Measurements from ENCODE around the gene CYP19A1. TPM values are rescaled to one million over a fixed set of nuclear protein-coding genes. Genes with fewer than 3 reads are reported as not detected.

The CYP19A1 gene
- total RNA-seq, 1 experiment from 2014 or later: not detected

DNA sequence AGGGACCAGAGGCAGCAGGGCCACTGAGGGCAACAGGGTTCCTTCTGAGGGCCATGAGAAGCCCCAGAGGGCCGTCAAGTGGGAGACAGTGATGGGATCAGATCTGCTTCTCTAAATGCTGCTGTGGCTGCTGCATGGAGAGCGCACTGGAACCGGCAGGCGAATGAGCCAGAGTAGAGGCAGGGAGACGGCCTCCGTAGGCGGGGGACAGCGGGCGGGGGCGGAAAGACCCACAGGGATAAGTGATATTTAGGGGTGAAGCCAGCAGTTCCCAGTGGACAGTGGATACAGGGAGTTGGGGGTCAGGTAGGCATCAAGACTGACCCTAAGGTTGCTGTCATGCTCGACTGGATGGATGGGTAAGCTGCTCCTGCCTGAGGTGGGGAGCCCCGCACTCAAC lies 48.1 kb upstream of the CYP19A1 start:
- CTCF ChIA-PET: no interaction called here
- Histone ChIP-seq H3K27me3 (ENCODE audit: insufficient read depth, low read length) (no peaks in the 10 kb centered on the region), H2AFZ (ENCODE audit: low read depth, low read length, poor library complexity, severe bottlenecking) (no peak overlapping the region), H3K27ac (ENCODE audit: low read depth, low read length) (no peak overlapping the region), H3K4me1 (ENCODE audit: control insufficient read depth in 1 of 2, insufficient read depth in 2 of 2, low read length in 2 of 2) (no peaks in the 10 kb centered on the region), H3K79me2 (ENCODE audit: insufficient read depth, low read length) (no peaks in the 10 kb centered on the region), H3K36me3 (ENCODE audit: control insufficient read depth in 1 of 2, insufficient read depth in 2 of 2, low read length in 2 of 2) (no peaks in the 10 kb centered on the region), H3K9me3 (ENCODE audit: control insufficient read depth in 1 of 2, insufficient read depth in 1 of 2, low read depth in 1 of 2, low read length in 2 of 2) (no peaks in the 10 kb centered on the region), H3K9me2 (ENCODE audit: insufficient read depth) (no peaks in the 10 kb centered on the region), H3K9ac (ENCODE audit: low read length) (no peak overlapping the region), H3K4me3 (replicated peaks in 1 of 2; ENCODE audit: low read depth in 1 of 2, low read length in 2 of 2) (no peak overlapping the region), H4K20me1 (ENCODE audit: insufficient read depth) (no peaks in the 10 kb centered on the region), H3K4me2 (ENCODE audit: low read length) (no peak overlapping the region)
- RAD21 ChIA-PET (ENCODE audit: low non-redundant PET in 1 of 2, low total read pairs in 2 of 2, uncharacterized antibody in 2 of 2, unreplicated experiment in 2 of 2): no interaction called here
- intact Hi-C loops (cut with micrococcal nuclease): no loop called here
- POLR2A ChIA-PET: no interaction called here
- no peak for ATAC-seq
- no peak for TF ChIP-seq FOSL1 (IDR thresholded peaks at IDR 0.05; ENCODE audit: low read depth)
- no peak for TF ChIP-seq SP1 (IDR thresholded peaks at IDR 0.05; ENCODE audit: low read depth)
- TF ChIP-seq EZH2 (IDR thresholded peaks at IDR 0.05): no peak
- TF ChIP-seq SIN3A (IDR thresholded peaks at IDR 0.05; ENCODE audit: low read depth): no peak
- TF ChIP-seq SRF (IDR thresholded peaks at IDR 0.05; ENCODE audit: low read depth): no peak
- no peak for TF ChIP-seq TCF7L2 (IDR thresholded peaks at IDR 0.05; ENCODE audit: borderline replicate concordance, extremely low read depth, insufficient read depth, insufficient read length)
- no peak for TF ChIP-seq EZH2phosphoT487 (IDR thresholded peaks at IDR 0.05; ENCODE audit: borderline replicate concordance)
- TF ChIP-seq YY1 (IDR thresholded peaks at IDR 0.05; ENCODE audit: extremely low read depth, insufficient replicate concordance, low read depth, low read length): no peak
- no peak for TF ChIP-seq CBX3 (IDR thresholded peaks at IDR 0.05; ENCODE audit: low read depth)
- TF ChIP-seq, protein P1, sequence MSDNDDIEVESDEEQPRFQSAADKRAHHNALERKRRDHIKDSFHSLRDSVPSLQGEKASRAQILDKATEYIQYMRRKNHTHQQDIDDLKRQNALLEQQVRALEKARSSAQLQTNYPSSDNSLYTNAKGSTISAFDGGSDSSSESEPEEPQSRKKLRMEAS (IDR thresholded peaks at IDR 0.05): no peak
- TF ChIP-seq ZBTB33 (IDR thresholded peaks at IDR 0.05; ENCODE audit: extremely low read depth, insufficient replicate concordance, low read length): no peak
- no peak for TF ChIP-seq POLR2A (IDR thresholded peaks at IDR 0.05; ENCODE audit: borderline replicate concordance, extremely low read depth, insufficient read depth, insufficient read length)
- TF ChIP-seq ZNF274 (IDR thresholded peaks at IDR 0.05; ENCODE audit: low read depth, low read length): no peak
- no peak for TF ChIP-seq RAD21 (IDR thresholded peaks at IDR 0.05; ENCODE audit: low read depth)
- TF ChIP-seq JUND (IDR thresholded peaks at IDR 0.05): no peak
- no TSS peak for BruUV-seq (replicated peaks)
- no peak for DNase-seq (ENCODE audit: low read depth, low spot score)
